ENCODE results near the gene HAUS3. TPM values are rescaled to one million over a fixed set of nuclear protein-coding genes. Genes with fewer than 3 reads are reported as not detected.

The HAUS3 gene
- total and polyA plus RNA-seq, 2 experiments from 2014 or later: 21.4 to 36.0 TPM

DNA sequence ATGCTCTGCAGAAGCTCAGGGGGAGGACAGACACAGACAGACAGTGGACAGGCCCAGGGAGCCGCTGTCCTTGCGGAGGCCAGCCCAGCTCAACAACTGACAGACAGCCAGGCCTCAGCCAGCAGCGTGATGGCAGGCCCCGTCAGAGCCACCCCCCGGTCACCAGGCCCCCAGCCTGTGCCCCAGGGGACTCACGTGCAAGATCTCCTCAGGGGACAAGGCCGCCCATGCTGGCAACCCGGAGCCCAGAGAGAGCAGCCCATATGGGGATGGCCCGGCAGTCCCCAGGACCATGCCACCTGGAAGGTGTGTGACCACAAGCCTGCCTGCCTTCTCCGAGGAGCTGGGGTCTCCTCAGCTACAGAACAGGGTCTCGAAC is 48.0 kb upstream of the HAUS3 start:
- Histone ChIP-seq H4K20me1 (replicated peaks; ENCODE audit: insufficient read depth) (no peaks in the 10 kb centered on the region), H3F3A (replicated peaks; ENCODE audit: low read depth) (no peaks in the 10 kb centered on the region), H3K27me3 (ENCODE audit: insufficient read depth) (no peaks in the 10 kb centered on the region), H3K36me3 (ENCODE audit: insufficient read depth) (no peaks in the 10 kb centered on the region), H3K4me3 (no peak overlapping the region), H3K4me1 (ENCODE audit: insufficient read depth) (no peaks in the 10 kb centered on the region), H2AFZ (no peak overlapping the region), H3K27ac (ENCODE audit: low read depth) (no peak overlapping the region), H3K4me2 (no peak overlapping the region), H3K9me2 (ENCODE audit: insufficient read depth) (no peaks in the 10 kb centered on the region), H3K79me2 (replicated peaks; ENCODE audit: insufficient read depth) (no peaks in the 10 kb centered on the region)
- TF ChIP-seq, protein P1, sequence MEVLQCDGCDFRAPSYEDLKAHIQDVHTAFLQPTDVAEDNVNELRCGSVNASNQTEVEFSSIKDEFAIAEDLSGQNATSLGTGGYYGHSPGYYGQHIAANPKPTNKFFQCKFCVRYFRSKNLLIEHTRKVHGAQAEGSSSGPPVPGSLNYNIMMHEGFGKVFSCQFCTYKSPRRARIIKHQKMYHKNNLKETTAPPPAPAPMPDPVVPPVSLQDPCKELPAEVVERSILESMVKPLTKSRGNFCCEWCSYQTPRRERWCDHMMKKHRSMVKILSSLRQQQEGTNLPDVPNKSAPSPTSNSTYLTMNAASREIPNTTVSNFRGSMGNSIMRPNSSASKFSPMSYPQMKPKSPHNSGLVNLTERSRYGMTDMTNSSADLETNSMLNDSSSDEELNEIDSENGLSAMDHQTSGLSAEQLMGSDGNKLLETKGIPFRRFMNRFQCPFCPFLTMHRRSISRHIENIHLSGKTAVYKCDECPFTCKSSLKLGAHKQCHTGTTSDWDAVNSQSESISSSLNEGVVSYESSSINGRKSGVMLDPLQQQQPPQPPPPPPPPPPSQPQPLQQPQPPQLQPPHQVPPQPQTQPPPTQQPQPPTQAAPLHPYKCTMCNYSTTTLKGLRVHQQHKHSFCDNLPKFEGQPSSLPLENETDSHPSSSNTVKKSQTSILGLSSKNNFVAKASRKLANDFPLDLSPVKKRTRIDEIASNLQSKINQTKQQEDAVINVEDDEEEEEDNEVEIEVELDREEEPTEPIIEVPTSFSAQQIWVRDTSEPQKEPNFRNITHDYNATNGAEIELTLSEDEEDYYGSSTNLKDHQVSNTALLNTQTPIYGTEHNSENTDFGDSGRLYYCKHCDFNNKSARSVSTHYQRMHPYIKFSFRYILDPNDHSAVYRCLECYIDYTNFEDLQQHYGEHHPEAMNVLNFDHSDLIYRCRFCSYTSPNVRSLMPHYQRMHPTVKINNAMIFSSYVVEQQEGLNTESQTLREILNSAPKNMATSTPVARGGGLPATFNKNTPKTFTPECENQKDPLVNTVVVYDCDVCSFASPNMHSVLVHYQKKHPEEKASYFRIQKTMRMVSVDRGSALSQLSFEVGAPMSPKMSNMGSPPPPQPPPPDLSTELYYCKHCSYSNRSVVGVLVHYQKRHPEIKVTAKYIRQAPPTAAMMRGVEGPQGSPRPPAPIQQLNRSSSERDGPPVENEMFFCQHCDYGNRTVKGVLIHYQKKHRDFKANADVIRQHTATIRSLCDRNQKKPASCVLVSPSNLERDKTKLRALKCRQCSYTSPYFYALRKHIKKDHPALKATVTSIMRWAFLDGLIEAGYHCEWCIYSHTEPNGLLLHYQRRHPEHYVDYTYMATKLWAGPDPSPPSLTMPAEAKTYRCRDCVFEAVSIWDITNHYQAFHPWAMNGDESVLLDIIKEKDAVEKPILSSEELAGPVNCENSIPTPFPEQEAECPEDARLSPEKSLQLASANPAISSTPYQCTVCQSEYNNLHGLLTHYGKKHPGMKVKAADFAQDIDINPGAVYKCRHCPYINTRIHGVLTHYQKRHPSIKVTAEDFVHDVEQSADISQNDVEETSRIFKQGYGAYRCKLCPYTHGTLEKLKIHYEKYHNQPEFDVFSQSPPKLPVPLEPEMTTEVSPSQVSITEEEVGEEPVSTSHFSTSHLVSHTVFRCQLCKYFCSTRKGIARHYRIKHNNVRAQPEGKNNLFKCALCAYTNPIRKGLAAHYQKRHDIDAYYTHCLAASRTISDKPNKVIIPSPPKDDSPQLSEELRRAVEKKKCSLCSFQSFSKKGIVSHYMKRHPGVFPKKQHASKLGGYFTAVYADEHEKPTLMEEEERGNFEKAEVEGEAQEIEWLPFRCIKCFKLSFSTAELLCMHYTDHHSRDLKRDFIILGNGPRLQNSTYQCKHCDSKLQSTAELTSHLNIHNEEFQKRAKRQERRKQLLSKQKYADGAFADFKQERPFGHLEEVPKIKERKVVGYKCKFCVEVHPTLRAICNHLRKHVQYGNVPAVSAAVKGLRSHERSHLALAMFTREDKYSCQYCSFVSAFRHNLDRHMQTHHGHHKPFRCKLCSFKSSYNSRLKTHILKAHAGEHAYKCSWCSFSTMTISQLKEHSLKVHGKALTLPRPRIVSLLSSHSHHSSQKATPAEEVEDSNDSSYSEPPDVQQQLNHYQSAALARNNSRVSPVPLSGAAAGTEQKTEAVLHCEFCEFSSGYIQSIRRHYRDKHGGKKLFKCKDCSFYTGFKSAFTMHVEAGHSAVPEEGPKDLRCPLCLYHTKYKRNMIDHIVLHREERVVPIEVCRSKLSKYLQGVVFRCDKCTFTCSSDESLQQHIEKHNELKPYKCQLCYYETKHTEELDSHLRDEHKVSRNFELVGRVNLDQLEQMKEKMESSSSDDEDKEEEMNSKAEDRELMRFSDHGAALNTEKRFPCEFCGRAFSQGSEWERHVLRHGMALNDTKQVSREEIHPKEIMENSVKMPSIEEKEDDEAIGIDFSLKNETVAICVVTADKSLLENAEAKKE (CRISPR knock-in tag; IDR thresholded peaks at IDR 0.05): no peak
- TF ChIP-seq EZH2 (IDR thresholded peaks at IDR 0.05; ENCODE audit: low read depth, unreplicated experiment): no peak
- no peak for TF ChIP-seq ZNF114 (CRISPR knock-in tag; IDR thresholded peaks at IDR 0.05)
- ATAC-seq (no peak), DNase-seq (ENCODE audit: low spot score) (no peak)
- H3K27me3 Mint-ChIP-seq (ENCODE audit: insufficient read depth, low read depth, poor library complexity): peaks cover 10% of the 10 kb centered on the region
- H3K9me3 Mint-ChIP-seq: peaks cover 3% of the 10 kb centered on the region; the same call in 1 of the 3 replicates
- H3K27ac Mint-ChIP-seq: no peak overlapping the region
- H3K4me1 Mint-ChIP-seq: peaks cover 9% of the 10 kb centered on the region
- H3K36me3 Mint-ChIP-seq (ENCODE audit: low read depth): no peaks in the 10 kb centered on the region; the same call in 2 of the 3 replicates
- H3K4me3 Mint-ChIP-seq: no peak overlapping the region

DNA sequence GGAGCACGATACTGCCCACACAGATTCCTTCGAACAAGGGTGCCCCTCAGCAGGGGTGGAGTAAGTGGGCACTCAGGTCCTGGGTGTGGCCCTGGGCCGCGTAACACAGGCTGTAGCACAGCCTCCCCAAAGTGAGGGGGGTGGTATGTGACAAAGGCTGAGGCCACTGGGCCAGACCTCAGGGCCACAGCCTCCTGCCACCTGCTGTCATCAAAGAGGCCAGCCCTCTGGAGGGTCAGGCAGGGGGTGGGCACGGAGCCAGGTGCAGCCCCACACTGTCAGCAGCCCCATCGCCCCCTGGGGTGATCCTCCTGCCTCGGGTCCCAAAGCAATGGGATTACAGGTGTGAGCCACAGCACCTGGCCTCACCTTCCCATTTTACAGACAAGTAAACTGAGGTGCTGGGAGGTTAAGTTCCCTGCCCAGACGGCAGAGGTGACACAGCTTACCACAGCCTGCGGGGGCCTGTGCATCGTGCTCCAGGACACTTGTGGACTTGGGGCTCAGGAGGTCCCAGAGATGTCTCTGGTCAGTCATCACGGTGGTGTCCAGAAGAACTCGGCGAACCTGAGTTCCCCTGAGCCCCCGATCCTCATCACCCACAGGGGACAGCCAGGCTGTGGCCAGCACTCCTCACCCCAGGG is 47.5 kb upstream of the HAUS3 start:
- ATAC-seq (no peak), DNase-seq (ENCODE audit: low spot score) (no peak)
- no peak overlapping the region for H3K27ac ChIP-seq (ENCODE audit: low read depth)
- peaks cover under 1% of the 10 kb centered on the region; the same call in 1 of the 3 replicates for H3K9me3 Mint-ChIP-seq
- H3K27ac Mint-ChIP-seq: no peak overlapping the region
- no peaks in the 10 kb centered on the region for H3K9me2 ChIP-seq (ENCODE audit: insufficient read depth)
- H3K36me3 Mint-ChIP-seq (ENCODE audit: low read depth): no peaks in the 10 kb centered on the region; the same call in 2 of the 3 replicates
- no peaks in the 10 kb centered on the region for H3K27me3 ChIP-seq (ENCODE audit: insufficient read depth)
- H3K4me2 ChIP-seq: no peak overlapping the region
- H3K4me1 ChIP-seq (ENCODE audit: insufficient read depth): no peaks in the 10 kb centered on the region
- no peak overlapping the region for H2AFZ ChIP-seq
- H3K4me3 ChIP-seq: no peak overlapping the region
- H3K79me2 ChIP-seq (replicated peaks; ENCODE audit: insufficient read depth): no peaks in the 10 kb centered on the region
- H4K20me1 ChIP-seq (replicated peaks; ENCODE audit: insufficient read depth): no peaks in the 10 kb centered on the region
- H3K27me3 Mint-ChIP-seq (ENCODE audit: insufficient read depth, low read depth, poor library complexity): peaks cover 10% of the 10 kb centered on the region
- H3K4me1 Mint-ChIP-seq: peaks cover 9% of the 10 kb centered on the region
- H3K4me3 Mint-ChIP-seq: no peak overlapping the region
- no peaks in the 10 kb centered on the region for H3F3A ChIP-seq (replicated peaks; ENCODE audit: low read depth)
- H3K36me3 ChIP-seq (ENCODE audit: insufficient read depth): no peaks in the 10 kb centered on the region
- TF ChIP-seq, protein P1 (CRISPR knock-in tag; IDR thresholded peaks at IDR 0.05): no peak
- no peak for TF ChIP-seq EZH2 (IDR thresholded peaks at IDR 0.05; ENCODE audit: low read depth, unreplicated experiment)
